PC-9 (cell line): ENCODE data around the gene GOLT1A. TPM values are rescaled to one million over a fixed set of nuclear protein-coding genes. Genes with fewer than 3 reads are reported as not detected.
A peak's percentile ranks its signal among the peaks of the same experiment; 100 is the strongest.

ENCODE experiments used
- BruUV-seq: library from RNA; stranded (reverse); fragments of 400-500 nt; replicated peaks from 2 replicates; lab custom pipeline; 2021; lab: Mats Ljungman, UMichigan
- CTCF ChIA-PET: fragments of 300-600 bp; sonication (Branson Sonifier 250); formaldehyde crosslinking; loops from one replicate; lab custom pipeline; 2022; ENCODE audit warnings: antibody characterized with exemption; lab: Charles Lee
- POLR2A ChIA-PET: fragments of 300-600 bp; sonication (Branson Sonifier 250); formaldehyde crosslinking; loops from one replicate; lab custom pipeline; 2022; ENCODE audit warnings: antibody characterized with exemption; ENCODE audit not compliant: unreplicated experiment; lab: Charles Lee
- DNase-seq, 2 experiments: peaks; one replicate each; pipeline versions ENCODE4 v3.0.0 to v3.0.0-alpha.2; 2015 to 2022; ENCODE audit warnings: mixed read lengths in 1 of 2
- H2AFZ ChIP-seq: fragments of 200-600 bp; sonication (generic); 2 replicates; pipeline ENCODE4 v1.8.1; 2017; ENCODE audit warnings: antibody characterized with exemption
- H3F3A ChIP-seq: fragments of 200-600 bp; sonication (generic); 2 replicates; pipeline ENCODE4 v1.8.1; 2017; ENCODE audit warnings: antibody characterized with exemption, mild to moderate bottlenecking, low read depth; ENCODE audit not compliant: insufficient read depth
- H3K27ac ChIP-seq: fragments of 200-600 bp; sonication (generic); 2 replicates; pipeline ENCODE4 v1.6.1; 2016; ENCODE audit warnings: mixed run types
- H3K27me3 ChIP-seq: fragments of 200-600 bp; sonication (generic); 2 replicates; pipeline ENCODE4 v1.6.1; 2016; ENCODE audit warnings: low read depth, mixed run types; ENCODE audit not compliant: insufficient read depth
- H3K36me3 ChIP-seq: fragments of 200-600 bp; sonication (generic); 2 replicates; pipeline ENCODE4 v1.6.1; 2016; ENCODE audit warnings: low read depth, mixed run types
- H3K4me1 ChIP-seq: fragments of 200-600 bp; sonication (generic); replicated peaks from 2 replicates; pipeline ENCODE4 v1.6.1; 2016; ENCODE audit warnings: mixed run types; ENCODE audit not compliant: insufficient read depth
- H3K4me2 ChIP-seq: fragments of 200-600 bp; sonication (generic); 2 replicates; pipeline ENCODE4 v1.6.1; 2017; ENCODE audit warnings: mixed run types
- H3K4me3 ChIP-seq: fragments of 200-600 bp; sonication (generic); 2 replicates; pipeline ENCODE4 v1.6.1; 2016; ENCODE audit warnings: mixed run types
- H3K79me2 ChIP-seq: fragments of 200-600 bp; sonication (generic); 2 replicates; pipeline ENCODE4 v1.6.1; 2017; ENCODE audit warnings: low read depth, mixed run types
- H3K9me2 ChIP-seq: fragments of 200-600 bp; sonication (generic); 2 replicates; pipeline ENCODE4 v1.8.1; 2017; ENCODE audit warnings: mild to moderate bottlenecking; ENCODE audit not compliant: insufficient read depth
- H3K9me3 ChIP-seq: fragments of 200-600 bp; sonication (generic); 2 replicates; pipeline ENCODE4 v1.8.1; 2016; ENCODE audit warnings: low read depth; ENCODE audit not compliant: insufficient read depth
- H4K20me1 ChIP-seq: fragments of 200-600 bp; sonication (generic); 2 replicates; pipeline ENCODE4 v1.8.1; 2017; ENCODE audit not compliant: insufficient read depth
- EZH2 ChIP-seq: fragments of 200-600 bp; sonication (generic); IDR thresholded peaks from 2 replicates; pipeline ENCODE4 v1.8.0; 2017; ENCODE audit warnings: antibody characterized with exemption, low read depth
- intact Hi-C: fragments of 100-400 bp; cut with micrococcal nuclease; formaldehyde crosslinking; loops from one replicate; pipeline ENCODE4 v1.10.0; 2022; ENCODE audit not compliant: unreplicated experiment
- total RNA-seq: library from RNA; stranded (reverse); gene quantifications from 2 replicates; pipeline ENCODE4 v1.2.3, GENCODE V29; 2021
- TF ChIP-seq, protein P1 (sequence below): fragments of 200-600 bp; sonication (generic); conservative IDR thresholded peaks from 2 replicates; pipeline ENCODE4 v1.6.1; 2017; ENCODE audit warnings: mixed run types, antibody characterized with exemption, mild to moderate bottlenecking, moderate library complexity

The GOLT1A gene
- total RNA-seq, 1 experiment from 2014 or later: 18.7 TPM

DNA sequence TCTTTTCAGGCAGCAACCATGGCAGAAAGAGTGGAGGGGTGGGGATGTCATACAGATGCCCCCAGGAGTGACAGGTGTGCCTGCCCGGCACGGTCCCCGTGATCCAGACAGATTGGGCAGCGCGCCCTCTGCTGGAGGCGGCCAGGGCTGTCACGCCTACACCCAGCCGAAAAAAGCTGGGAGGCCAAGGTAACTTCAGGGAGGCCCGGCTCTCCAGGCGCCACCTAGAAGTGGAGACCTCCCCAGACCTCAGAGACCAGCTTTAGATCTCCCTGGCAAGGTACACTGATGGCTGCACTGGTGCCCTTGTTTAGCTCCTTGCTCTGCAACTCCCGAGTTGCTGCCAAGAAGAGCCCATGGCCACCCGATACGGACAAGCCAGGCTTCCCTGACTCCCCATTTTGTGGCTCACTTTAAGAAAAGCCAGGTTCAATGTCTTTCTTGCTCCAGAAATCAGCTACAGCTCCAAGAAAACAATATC, 6.6 kb downstream of the GOLT1A start:
- BruUV-seq: no TSS peak
- peaks cover 29% of the 10 kb centered on the region for H3K4me1 ChIP-seq
- peak overlapping the region; percentile 29 for H3K4me2 ChIP-seq
- ChIA-PET POLR2A (interaction anchor here (0.6 kb wide), 1 partner anchor 333 kb away, joined by 3 read pairs; no protein-coding TSS in a partner anchor), CTCF (interaction anchor here (0.5 to 2.4 kb wide), 5 partner anchors 9 to 346 kb away, joined by 3 to 25 read pairs (median 4); partner anchors contain the start of genes ETNK2 and SNRPE)
- peaks cover 17% of the 10 kb centered on the region; the same call in 1 of the 2 replicates for H3F3A ChIP-seq
- peaks cover 23% of the 10 kb centered on the region; the same call in 1 of the 2 replicates for H3K79me2 ChIP-seq
- H3K9me2 ChIP-seq: no peaks in the 10 kb centered on the region
- intact Hi-C loops: loop anchor here (1.0 to 2.0 kb wide), 2 partner anchors 45 to 156 kb away; no protein-coding TSS in a partner anchor
- H3K4me3 ChIP-seq: no peak overlapping the region
- no peaks in the 10 kb centered on the region for H4K20me1 ChIP-seq
- H2AFZ ChIP-seq: no peak overlapping the region
- TF ChIP-seq, protein P1, sequence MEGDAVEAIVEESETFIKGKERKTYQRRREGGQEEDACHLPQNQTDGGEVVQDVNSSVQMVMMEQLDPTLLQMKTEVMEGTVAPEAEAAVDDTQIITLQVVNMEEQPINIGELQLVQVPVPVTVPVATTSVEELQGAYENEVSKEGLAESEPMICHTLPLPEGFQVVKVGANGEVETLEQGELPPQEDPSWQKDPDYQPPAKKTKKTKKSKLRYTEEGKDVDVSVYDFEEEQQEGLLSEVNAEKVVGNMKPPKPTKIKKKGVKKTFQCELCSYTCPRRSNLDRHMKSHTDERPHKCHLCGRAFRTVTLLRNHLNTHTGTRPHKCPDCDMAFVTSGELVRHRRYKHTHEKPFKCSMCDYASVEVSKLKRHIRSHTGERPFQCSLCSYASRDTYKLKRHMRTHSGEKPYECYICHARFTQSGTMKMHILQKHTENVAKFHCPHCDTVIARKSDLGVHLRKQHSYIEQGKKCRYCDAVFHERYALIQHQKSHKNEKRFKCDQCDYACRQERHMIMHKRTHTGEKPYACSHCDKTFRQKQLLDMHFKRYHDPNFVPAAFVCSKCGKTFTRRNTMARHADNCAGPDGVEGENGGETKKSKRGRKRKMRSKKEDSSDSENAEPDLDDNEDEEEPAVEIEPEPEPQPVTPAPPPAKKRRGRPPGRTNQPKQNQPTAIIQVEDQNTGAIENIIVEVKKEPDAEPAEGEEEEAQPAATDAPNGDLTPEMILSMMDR: peak; percentile 92
- no peak for TF ChIP-seq EZH2
- no peaks in the 10 kb centered on the region for H3K27me3 ChIP-seq
- H3K27ac ChIP-seq: no peak overlapping the region
- H3K36me3 ChIP-seq: no peaks in the 10 kb centered on the region
- DNase-seq: peak in 1 of 2 experiments; percentile 74
- no peaks in the 10 kb centered on the region for H3K9me3 ChIP-seq

DNA sequence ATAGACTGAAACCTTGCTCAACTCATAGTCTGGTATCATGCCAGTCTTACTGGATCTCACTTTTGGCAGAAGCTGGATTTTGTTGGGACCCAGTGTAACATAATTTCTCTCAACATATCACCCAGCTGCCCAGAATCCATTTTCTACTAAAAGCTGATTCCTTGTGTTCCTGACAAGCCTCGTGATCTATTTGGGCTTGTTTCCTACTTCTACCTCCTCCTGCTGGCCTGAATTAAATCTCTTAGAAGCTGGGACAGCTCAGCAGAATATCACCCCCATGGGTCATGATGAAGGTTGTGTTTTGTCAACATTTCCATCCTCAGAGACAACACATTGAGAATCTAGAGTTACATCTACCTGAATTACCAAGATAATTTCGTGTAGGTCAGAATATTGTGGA, 7.7 kb downstream of the GOLT1A start:
- H3K4me3 ChIP-seq: no peak overlapping the region
- ChIA-PET POLR2A (no interaction called here), CTCF (interaction anchor here (2.4 kb wide), 1 partner anchor 43 kb away, joined by 25 read pairs; no protein-coding TSS in a partner anchor)
- DNase-seq: no peak
- intact Hi-C loops: loop anchor here (2.0 kb wide), 1 partner anchor 157 kb away; no protein-coding TSS in a partner anchor
- no peaks in the 10 kb centered on the region for H4K20me1 ChIP-seq
- TF ChIP-seq, protein P1: no peak
- no peak for TF ChIP-seq EZH2
- no peaks in the 10 kb centered on the region for H3K9me3 ChIP-seq
- BruUV-seq: no TSS peak
- no peaks in the 10 kb centered on the region for H3K9me2 ChIP-seq
- no peaks in the 10 kb centered on the region for H3K27me3 ChIP-seq
- H3K4me2 ChIP-seq: no peak overlapping the region
- peaks cover 13% of the 10 kb centered on the region; the same call in 1 of the 2 replicates for H3K79me2 ChIP-seq
- no peak overlapping the region for H3K27ac ChIP-seq
- peaks cover 17% of the 10 kb centered on the region; the same call in 1 of the 2 replicates for H3F3A ChIP-seq
- H3K36me3 ChIP-seq: no peaks in the 10 kb centered on the region
- no peak overlapping the region for H2AFZ ChIP-seq
- H3K4me1 ChIP-seq: peaks cover 25% of the 10 kb centered on the region

DNA sequence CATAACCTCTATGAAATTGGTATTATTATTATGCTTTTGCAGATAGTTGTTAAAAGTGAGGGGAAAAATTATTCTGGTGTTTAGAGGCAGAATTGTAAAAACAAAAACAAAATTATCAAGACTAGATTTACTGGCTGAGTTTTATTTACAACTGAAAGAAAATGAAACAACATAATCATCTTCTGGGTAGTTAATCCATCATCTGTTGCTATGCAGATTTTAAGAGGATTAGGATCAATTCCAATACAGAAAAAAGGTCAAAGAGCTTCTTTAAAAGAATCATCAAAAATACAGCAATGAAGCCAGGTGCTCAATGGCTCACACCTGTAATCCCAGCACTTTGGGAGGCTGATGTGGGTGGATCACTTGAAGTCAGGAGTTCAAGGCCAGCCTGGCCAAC, 8.3 kb downstream of the GOLT1A start:
- no TSS peak for BruUV-seq
- no peak for DNase-seq
- peaks cover 12% of the 10 kb centered on the region; the same call in 1 of the 2 replicates for H3K79me2 ChIP-seq
- CTCF ChIA-PET: interaction anchor here (0.6 to 2.4 kb wide), 2 partner anchors 42 to 54 kb away, joined by 3 to 25 read pairs; partner anchors contain the start of gene ETNK2
- no peak overlapping the region for H3K4me2 ChIP-seq
- H3K9me3 ChIP-seq: no peaks in the 10 kb centered on the region
- peaks cover 25% of the 10 kb centered on the region for H3K4me1 ChIP-seq
- no peak for TF ChIP-seq EZH2
- TF ChIP-seq, protein P1: no peak
- no peaks in the 10 kb centered on the region for H3K9me2 ChIP-seq
- no peaks in the 10 kb centered on the region for H4K20me1 ChIP-seq
- no peak overlapping the region for H3K4me3 ChIP-seq
- intact Hi-C loops: no loop called here
- no peak overlapping the region for H2AFZ ChIP-seq
- H3K27ac ChIP-seq: no peak overlapping the region
- POLR2A ChIA-PET: no interaction called here
- no peaks in the 10 kb centered on the region for H3K36me3 ChIP-seq
- H3K27me3 ChIP-seq: no peaks in the 10 kb centered on the region
- peaks cover 17% of the 10 kb centered on the region; the same call in 1 of the 2 replicates for H3F3A ChIP-seq
